Measurements from ENCODE around the gene CENPA.

DNA sequence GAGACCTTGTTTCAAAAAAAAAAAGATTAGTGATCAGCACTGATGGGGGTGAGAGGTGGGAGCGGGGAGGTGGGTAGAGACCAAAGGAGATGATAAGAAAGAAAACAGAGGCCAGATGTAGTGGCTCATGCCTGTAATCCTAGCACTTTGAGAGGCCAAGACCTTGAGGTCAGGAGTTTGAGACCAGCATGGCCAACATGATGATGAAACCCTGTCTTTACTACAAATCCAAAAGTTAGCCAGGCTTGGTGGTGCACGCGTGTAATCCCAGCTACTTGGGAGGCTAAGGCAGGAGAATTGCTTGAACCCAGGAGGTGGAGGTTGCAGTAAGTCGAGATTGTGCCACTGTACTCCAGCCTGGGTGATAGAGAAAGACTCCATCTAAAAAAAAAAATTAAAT, 31.3 kb upstream of the CENPA start:
- TF ChIP-seq SUZ12 (IDR thresholded peaks at IDR 0.05) (no peak), TARDBP (IDR thresholded peaks at IDR 0.05) (no peak), NFRKB (IDR thresholded peaks at IDR 0.05) (no peak), SP1 (IDR thresholded peaks at IDR 0.05) (no peak), CTBP1 (IDR thresholded peaks at IDR 0.05; ENCODE audit: borderline replicate concordance) (no peak), LEF1 (IDR thresholded peaks at IDR 0.05; ENCODE audit: borderline replicate concordance) (no peak), ZNF384 (IDR thresholded peaks at IDR 0.05) (no peak), FOXM1 (IDR thresholded peaks at IDR 0.05; ENCODE audit: borderline replicate concordance) (no peak), ARNT (IDR thresholded peaks at IDR 0.05) (no peak), BHLHE40 (IDR thresholded peaks at IDR 0.05; ENCODE audit: borderline replicate concordance) (no peak), FOXK2 (IDR thresholded peaks at IDR 0.05) (no peak), L3MBTL2 (conservative IDR thresholded peaks at IDR 0.05) (no peak), ELF4 (IDR thresholded peaks at IDR 0.05) (no peak)
- TF ChIP-seq, protein P1, sequence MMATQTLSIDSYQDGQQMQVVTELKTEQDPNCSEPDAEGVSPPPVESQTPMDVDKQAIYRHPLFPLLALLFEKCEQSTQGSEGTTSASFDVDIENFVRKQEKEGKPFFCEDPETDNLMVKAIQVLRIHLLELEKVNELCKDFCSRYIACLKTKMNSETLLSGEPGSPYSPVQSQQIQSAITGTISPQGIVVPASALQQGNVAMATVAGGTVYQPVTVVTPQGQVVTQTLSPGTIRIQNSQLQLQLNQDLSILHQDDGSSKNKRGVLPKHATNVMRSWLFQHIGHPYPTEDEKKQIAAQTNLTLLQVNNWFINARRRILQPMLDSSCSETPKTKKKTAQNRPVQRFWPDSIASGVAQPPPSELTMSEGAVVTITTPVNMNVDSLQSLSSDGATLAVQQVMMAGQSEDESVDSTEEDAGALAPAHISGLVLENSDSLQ (IDR thresholded peaks at IDR 0.05) = no peak
